K562 (cell line): ENCODE data around the gene RTBDN. TPM values are rescaled to one million over a fixed set of nuclear protein-coding genes. Genes with fewer than 3 reads are reported as not detected.
A peak's percentile ranks its signal among the peaks of the same experiment; 100 is the strongest.
"Not testable (repeated sequence)": the region's sequence is repeated elsewhere in the genome, so short reads cannot be mapped to it uniquely, and the experiment has no call there.

Source experiments
- ATAC-seq: fragments of 200-7000 bp; cut with Tn5 transposase; 3 replicates; pipeline ENCODE4 v1.9.1; 2020; ENCODE audit warnings: moderate library complexity
- BruUV-seq: library from RNA; stranded (reverse); fragments of 400-500 nt; replicated peaks from 2 replicates; lab custom pipeline; 2021; lab: Mats Ljungman, UMichigan
- CTCF ChIA-PET: fragments of 300-600 bp; formaldehyde crosslinking; extraction: SDS; loops from one replicate; lab custom pipeline; 2021; ENCODE audit warnings: low intra/inter-chr PET ratio; lab: Yijun Ruan, JAX
- POLR2A ChIA-PET: fragments of 300-600, 350-650 bp; sonication (Branson Sonifier 250); formaldehyde crosslinking; extraction: SDS; loops from one replicate; lab custom pipeline; 2021; ENCODE audit warnings: antibody characterized with exemption, inconsistent platforms; lab: Yijun Ruan, JAX
- DNase-seq, 4 experiments: peaks; one replicate each; pipeline versions ENCODE4 v3.0.0 to v3.0.0-alpha.2; 2011 to 2018; ENCODE audit warnings: low spot score in 3 of 4, mixed read lengths in 3 of 4; ENCODE audit errors: extremely low read depth in 1 of 4
- FAIRE-seq: peaks from 2 replicates; lab custom pipeline; 2011; peaks lifted over from hg19 to GRCh38; lab: Jason Lieb, UNC
- H2AFZ ChIP-seq: 2 replicates; pipeline ENCODE4 v1.6.0; 2011; ENCODE audit warnings: low read depth, low read length, control low read depth, inconsistent platforms
- H3K27ac ChIP-seq: fragments of 200-600 bp; 3 replicates; pipeline ENCODE4 v1.8.0; 2011; ENCODE audit warnings: low read depth, mild to moderate bottlenecking, control low read depth, inconsistent platforms, low read length, moderate library complexity, mixed read lengths; ENCODE audit errors: extremely low read depth
- H3K27me3 ChIP-seq, 2 experiments: fragments of 300-600 bp in 1 of 2; 2 replicates in 1 of 2; 3 replicates in 1 of 2; pipeline versions ENCODE4 v1.6.0 to v1.8.0; 2011; ENCODE audit warnings: inconsistent platforms in 2 of 2, low read length in 2 of 2, mild to moderate bottlenecking in 1 of 2, mixed read lengths in 1 of 2, moderate library complexity in 1 of 2; ENCODE audit not compliant: control insufficient read depth in 2 of 2, insufficient read depth in 2 of 2
- H3K36me3 ChIP-seq: fragments of 300-600 bp; 3 replicates; pipeline ENCODE4 v1.8.0; 2011; ENCODE audit warnings: mild to moderate bottlenecking, low read length, inconsistent platforms; ENCODE audit not compliant: control insufficient read depth, insufficient read depth
- H3K4me1 ChIP-seq, 2 experiments: fragments of 200-600 bp in 1 of 2; replicated peaks in 1 of 2; 2 replicates in 1 of 2; 3 replicates in 1 of 2; pipeline versions ENCODE4 v1.5.1 to v1.8.0; 2011; ENCODE audit warnings: inconsistent platforms in 2 of 2, low read length in 2 of 2, mild to moderate bottlenecking in 1 of 2, mixed read lengths in 1 of 2, moderate library complexity in 1 of 2; ENCODE audit not compliant: control insufficient read depth in 2 of 2, insufficient read depth in 2 of 2
- H3K4me2 ChIP-seq: 2 replicates; pipeline ENCODE4 v1.6.1; 2011; ENCODE audit warnings: low read length, control low read depth, inconsistent platforms, mixed read lengths; ENCODE audit not compliant: insufficient read depth
- H3K4me3 ChIP-seq: fragments of 200-600 bp; sonication (generic), shearing (Covaris generic); 2 replicates; pipeline ENCODE4 v1.5.1; 2016; ENCODE audit warnings: control low read depth, inconsistent platforms
- H3K79me2 ChIP-seq: fragments of 200-600 bp; 3 replicates; pipeline ENCODE4 v1.8.0; 2011; ENCODE audit warnings: low read length, inconsistent platforms; ENCODE audit not compliant: control insufficient read depth, insufficient read depth
- H3K9ac ChIP-seq, 2 experiments: 2 replicates each; pipeline versions ENCODE4 v1.6.0 to v1.6.1; 2011; ENCODE audit warnings: low read depth in 2 of 2, low read length in 2 of 2, control low read depth in 1 of 2, inconsistent platforms in 1 of 2, mild to moderate bottlenecking in 1 of 2, mixed read lengths in 1 of 2; ENCODE audit not compliant: insufficient read depth in 1 of 2
- H3K9me1 ChIP-seq: one replicate; pipeline ENCODE4 v1.6.0; 2011; ENCODE audit warnings: inconsistent platforms, mild to moderate bottlenecking, low read length, moderate library complexity; ENCODE audit not compliant: control insufficient read depth, insufficient read depth
- H3K9me3 ChIP-seq: replicated peaks from 2 replicates; pipeline ENCODE4 v1.5.1; 2011; ENCODE audit warnings: low read depth, low read length, inconsistent platforms; ENCODE audit not compliant: control insufficient read depth, insufficient read depth
- H4K20me1 ChIP-seq: replicated peaks from 2 replicates; pipeline ENCODE4 v1.6.1; 2011; ENCODE audit warnings: low read length, inconsistent platforms, mixed read lengths; ENCODE audit not compliant: control insufficient read depth, insufficient read depth
- CBFA2T2 ChIP-seq: fragments of 450-650 bp; conservative IDR thresholded peaks from 2 replicates; pipeline ENCODE4 v1.6.1; 2017; ENCODE audit warnings: mild to moderate bottlenecking
- DPF2 ChIP-seq: fragments of 450-650 bp; IDR thresholded peaks from 2 replicates; pipeline ENCODE4 v1.6.1; 2016
- ZNF12 ChIP-seq: sonication (generic); formaldehyde crosslinking; IDR thresholded peaks from 2 replicates; pipeline ENCODE4 v1.4.0; 2020; ENCODE audit warnings: mild to moderate bottlenecking, missing genetic modification reagents
- WGBS: fragments of 100-300 bp; shearing (Covaris generic); methylation state at CpG from one replicate; pipeline ENCODE4 v1.1.6; 2016; ENCODE audit warnings: low coverage, mixed read lengths; ENCODE audit not compliant: insufficient coverage; ENCODE audit errors: missing lambda C conversion rate; 5-methylcytosine and 5-hydroxymethylcytosine counted together
- in situ Hi-C: fragments of 300-500 bp; cut with MboI; formaldehyde crosslinking; loops from 4 replicates; pipeline ENCODE4 v1.15.0; 2018; ENCODE audit warnings: inconsistent platforms, mixed read lengths
- intact Hi-C: fragments of 100-400 bp; cut with micrococcal nuclease; formaldehyde crosslinking; loops from 2 replicates; pipeline ENCODE4 v1.14.2; 2022
- polyA plus RNA-seq, 8 experiments: library from polyadenylated mRNA; depleted of rRNA in 4 of 8; stranded (reverse) in 5 of 8; unstranded in 3 of 8; fragments of >200 nt; fragmentation: Nextera tagmentation in 2 of 8; fragmentation: Illumina TruSeq in 1 of 8; extraction: Ambion mirVana in 2 of 8; extraction: Trizol in 1 of 8; gene quantifications; 2 replicates each; pipeline versions ENCODE4 v1.2.1 to v1.2.3, GENCODE V29; 2011 to 2014; ENCODE audit warnings: inconsistent platforms in 1 of 8, missing spikeins in 1 of 8
- total RNA-seq, 7 experiments: library from RNA; depleted of rRNA in 6 of 7; stranded (reverse); fragments of >200 nt in 6 of 7; fragmentation: Illumina TruSeq in 2 of 7; extraction: Trizol in 2 of 7; gene quantifications; 2 replicates each; pipeline versions ENCODE4 v1.2.1 to v1.2.3, GENCODE V29; 2011 to 2021; ENCODE audit warnings: low replicate concordance in 1 of 7
- TF ChIP-seq, protein P1 (sequence below): fragments of 250-450 bp; sonication (Bioruptor Pico); IDR thresholded peaks from 2 replicates; pipeline ENCODE4 v1.8.0; 2022; ENCODE audit warnings: moderate library complexity, mild to moderate bottlenecking, inconsistent platforms
- TF ChIP-seq, protein P2 (sequence below): fragments of 200-600 bp; sonication (generic); IDR thresholded peaks from one replicate; pipeline ENCODE4 v1.6.1; 2012; ENCODE audit warnings: mild to moderate bottlenecking, low read depth, low read length, inconsistent platforms

Gene RTBDN
- total and polyA plus RNA-seq, 9 of the 15 experiments (the other 6 are each of a cell fraction or from before 2014, with no cell fraction given) = 0.20 to 2.3 (median 0.72) TPM; not detected in 1

DNA sequence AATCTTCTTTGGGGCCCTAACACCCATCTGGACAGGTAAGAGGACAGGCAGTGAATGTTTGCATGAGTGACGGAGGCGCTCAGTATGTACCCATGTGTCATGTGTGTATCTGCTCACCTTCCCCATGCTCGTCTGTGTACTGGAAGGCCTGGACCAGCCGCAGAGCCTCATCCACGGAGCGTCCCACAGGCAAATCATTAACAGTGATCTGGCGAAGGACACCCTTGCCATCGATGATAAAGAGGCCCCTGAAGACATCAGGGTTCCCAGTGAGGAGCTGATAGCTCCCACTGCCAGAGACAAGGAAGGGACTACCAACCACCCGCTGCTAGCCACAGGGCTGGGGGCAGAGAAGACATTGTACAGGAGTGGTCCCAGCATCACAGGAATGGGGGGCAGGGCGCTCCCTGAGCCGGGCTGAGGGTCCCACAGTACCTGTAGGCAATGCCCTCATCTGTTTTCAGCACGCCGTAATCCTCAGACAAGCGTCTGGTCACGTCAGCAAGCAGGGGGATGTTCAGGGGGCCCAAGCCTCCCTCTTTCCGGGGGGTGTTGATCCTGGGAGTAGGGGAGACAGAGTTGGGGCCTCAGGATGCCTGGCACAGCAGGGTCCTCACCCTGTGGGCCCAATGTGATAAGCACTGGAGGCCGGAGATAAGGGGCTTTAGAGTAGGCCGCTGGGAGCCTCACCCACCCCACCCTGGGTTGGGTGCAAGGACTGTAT is 34.5 kb downstream of the RTBDN start (continued):
- TF ChIP-seq, protein P1, sequence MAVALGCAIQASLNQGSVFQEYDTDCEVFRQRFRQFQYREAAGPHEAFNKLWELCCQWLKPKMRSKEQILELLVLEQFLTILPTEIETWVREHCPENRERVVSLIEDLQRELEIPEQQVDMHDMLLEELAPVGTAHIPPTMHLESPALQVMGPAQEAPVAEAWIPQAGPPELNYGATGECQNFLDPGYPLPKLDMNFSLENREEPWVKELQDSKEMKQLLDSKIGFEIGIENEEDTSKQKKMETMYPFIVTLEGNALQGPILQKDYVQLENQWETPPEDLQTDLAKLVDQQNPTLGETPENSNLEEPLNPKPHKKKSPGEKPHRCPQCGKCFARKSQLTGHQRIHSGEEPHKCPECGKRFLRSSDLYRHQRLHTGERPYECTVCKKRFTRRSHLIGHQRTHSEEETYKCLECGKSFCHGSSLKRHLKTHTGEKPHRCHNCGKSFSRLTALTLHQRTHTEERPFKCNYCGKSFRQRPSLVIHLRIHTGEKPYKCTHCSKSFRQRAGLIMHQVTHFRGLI (CRISPR knock-in tag) = no peak
- TF ChIP-seq ZNF12 (CRISPR knock-in tag) (no peak), DPF2 (peak; percentile 31; the same call in 1 of the 2 replicates), CBFA2T2 (peak; percentile 35; the same call in 1 of the 2 replicates)
- TF ChIP-seq, protein P2, sequence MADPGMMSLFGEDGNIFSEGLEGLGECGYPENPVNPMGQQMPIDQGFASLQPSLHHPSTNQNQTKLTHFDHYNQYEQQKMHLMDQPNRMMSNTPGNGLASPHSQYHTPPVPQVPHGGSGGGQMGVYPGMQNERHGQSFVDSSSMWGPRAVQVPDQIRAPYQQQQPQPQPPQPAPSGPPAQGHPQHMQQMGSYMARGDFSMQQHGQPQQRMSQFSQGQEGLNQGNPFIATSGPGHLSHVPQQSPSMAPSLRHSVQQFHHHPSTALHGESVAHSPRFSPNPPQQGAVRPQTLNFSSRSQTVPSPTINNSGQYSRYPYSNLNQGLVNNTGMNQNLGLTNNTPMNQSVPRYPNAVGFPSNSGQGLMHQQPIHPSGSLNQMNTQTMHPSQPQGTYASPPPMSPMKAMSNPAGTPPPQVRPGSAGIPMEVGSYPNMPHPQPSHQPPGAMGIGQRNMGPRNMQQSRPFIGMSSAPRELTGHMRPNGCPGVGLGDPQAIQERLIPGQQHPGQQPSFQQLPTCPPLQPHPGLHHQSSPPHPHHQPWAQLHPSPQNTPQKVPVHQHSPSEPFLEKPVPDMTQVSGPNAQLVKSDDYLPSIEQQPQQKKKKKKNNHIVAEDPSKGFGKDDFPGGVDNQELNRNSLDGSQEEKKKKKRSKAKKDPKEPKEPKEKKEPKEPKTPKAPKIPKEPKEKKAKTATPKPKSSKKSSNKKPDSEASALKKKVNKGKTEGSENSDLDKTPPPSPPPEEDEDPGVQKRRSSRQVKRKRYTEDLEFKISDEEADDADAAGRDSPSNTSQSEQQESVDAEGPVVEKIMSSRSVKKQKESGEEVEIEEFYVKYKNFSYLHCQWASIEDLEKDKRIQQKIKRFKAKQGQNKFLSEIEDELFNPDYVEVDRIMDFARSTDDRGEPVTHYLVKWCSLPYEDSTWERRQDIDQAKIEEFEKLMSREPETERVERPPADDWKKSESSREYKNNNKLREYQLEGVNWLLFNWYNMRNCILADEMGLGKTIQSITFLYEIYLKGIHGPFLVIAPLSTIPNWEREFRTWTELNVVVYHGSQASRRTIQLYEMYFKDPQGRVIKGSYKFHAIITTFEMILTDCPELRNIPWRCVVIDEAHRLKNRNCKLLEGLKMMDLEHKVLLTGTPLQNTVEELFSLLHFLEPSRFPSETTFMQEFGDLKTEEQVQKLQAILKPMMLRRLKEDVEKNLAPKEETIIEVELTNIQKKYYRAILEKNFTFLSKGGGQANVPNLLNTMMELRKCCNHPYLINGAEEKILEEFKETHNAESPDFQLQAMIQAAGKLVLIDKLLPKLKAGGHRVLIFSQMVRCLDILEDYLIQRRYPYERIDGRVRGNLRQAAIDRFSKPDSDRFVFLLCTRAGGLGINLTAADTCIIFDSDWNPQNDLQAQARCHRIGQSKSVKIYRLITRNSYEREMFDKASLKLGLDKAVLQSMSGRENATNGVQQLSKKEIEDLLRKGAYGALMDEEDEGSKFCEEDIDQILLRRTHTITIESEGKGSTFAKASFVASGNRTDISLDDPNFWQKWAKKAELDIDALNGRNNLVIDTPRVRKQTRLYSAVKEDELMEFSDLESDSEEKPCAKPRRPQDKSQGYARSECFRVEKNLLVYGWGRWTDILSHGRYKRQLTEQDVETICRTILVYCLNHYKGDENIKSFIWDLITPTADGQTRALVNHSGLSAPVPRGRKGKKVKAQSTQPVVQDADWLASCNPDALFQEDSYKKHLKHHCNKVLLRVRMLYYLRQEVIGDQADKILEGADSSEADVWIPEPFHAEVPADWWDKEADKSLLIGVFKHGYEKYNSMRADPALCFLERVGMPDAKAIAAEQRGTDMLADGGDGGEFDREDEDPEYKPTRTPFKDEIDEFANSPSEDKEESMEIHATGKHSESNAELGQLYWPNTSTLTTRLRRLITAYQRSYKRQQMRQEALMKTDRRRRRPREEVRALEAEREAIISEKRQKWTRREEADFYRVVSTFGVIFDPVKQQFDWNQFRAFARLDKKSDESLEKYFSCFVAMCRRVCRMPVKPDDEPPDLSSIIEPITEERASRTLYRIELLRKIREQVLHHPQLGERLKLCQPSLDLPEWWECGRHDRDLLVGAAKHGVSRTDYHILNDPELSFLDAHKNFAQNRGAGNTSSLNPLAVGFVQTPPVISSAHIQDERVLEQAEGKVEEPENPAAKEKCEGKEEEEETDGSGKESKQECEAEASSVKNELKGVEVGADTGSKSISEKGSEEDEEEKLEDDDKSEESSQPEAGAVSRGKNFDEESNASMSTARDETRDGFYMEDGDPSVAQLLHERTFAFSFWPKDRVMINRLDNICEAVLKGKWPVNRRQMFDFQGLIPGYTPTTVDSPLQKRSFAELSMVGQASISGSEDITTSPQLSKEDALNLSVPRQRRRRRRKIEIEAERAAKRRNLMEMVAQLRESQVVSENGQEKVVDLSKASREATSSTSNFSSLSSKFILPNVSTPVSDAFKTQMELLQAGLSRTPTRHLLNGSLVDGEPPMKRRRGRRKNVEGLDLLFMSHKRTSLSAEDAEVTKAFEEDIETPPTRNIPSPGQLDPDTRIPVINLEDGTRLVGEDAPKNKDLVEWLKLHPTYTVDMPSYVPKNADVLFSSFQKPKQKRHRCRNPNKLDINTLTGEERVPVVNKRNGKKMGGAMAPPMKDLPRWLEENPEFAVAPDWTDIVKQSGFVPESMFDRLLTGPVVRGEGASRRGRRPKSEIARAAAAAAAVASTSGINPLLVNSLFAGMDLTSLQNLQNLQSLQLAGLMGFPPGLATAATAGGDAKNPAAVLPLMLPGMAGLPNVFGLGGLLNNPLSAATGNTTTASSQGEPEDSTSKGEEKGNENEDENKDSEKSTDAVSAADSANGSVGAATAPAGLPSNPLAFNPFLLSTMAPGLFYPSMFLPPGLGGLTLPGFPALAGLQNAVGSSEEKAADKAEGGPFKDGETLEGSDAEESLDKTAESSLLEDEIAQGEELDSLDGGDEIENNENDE = no peak

GRCh38 chr19:12797607-12798006 is 36.8 kb downstream of the RTBDN start:
- H3K27me3 ChIP-seq, H3K9ac ChIP-seq, BruUV-seq, H3K9me3 ChIP-seq, H3K4me3 ChIP-seq, FAIRE-seq, H3K4me2 ChIP-seq, H2AFZ ChIP-seq, H3K27ac ChIP-seq, DNase-seq, H4K20me1 ChIP-seq, ATAC-seq, H3K9me1 ChIP-seq: not testable (repeated sequence)
- CTCF ChIA-PET = interaction anchor here (0.7 to 2.6 kb wide), 3 partner anchors 21 to 81 kb away, joined by 5 to 30 read pairs (median 11); partner anchors contain the start of gene HOOK2
- Histone ChIP-seq H3K36me3 (peaks cover 33% of the 10 kb centered on the region; the same call in 2 of the 3 replicates), H3K4me1 (peaks cover 34 to 64% of the 10 kb centered on the region in 2 experiments), H3K79me2 (peaks cover 42% of the 10 kb centered on the region)
- POLR2A ChIA-PET = interaction anchor here (0.7 kb wide), 1 partner anchor 76 kb away, joined by 3 read pairs; no protein-coding TSS in a partner anchor
- intact Hi-C loops = loop anchor here (10.0 kb wide), 1 partner anchor 233 kb away; no protein-coding TSS in a partner anchor
- in situ Hi-C loops = loop anchor here (5.0 kb wide), 1 partner anchor 85 kb away; no protein-coding TSS in a partner anchor
- 96% methylated on average over 3 of the region's 7 CpGs for WGBS
